Measurements from ENCODE around the gene ITPA. TPM values are rescaled to one million over a fixed set of nuclear protein-coding genes. Genes with fewer than 3 reads are reported as not detected.

ITPA gene
- total and polyA plus RNA-seq, 2 of the 13 experiments (the other 11 are each of a cell fraction or from before 2014, with no cell fraction given), result 60.1 to 103 TPM

DNA sequence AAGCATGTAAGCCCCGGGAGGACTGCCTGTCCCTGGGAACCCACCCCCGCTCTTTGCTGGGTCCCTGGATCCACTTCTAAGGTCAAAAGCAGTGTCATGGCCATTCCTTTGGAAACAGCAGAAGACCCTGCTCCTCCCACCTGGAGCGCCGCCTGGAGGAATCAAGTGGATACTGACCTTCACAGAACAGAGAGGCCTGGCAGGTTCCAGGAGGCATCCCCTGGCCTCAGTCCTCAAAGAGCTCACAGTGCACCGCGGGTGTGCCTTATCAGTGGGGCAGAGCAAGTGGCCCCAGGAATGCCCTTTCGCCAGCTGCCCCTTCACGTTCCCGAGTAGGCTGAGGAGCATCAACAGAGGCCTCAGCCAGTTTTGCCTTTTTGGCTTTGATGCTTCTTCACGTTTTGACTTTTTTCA, 40.8 kb downstream of the ITPA start (continued):
- TF ChIP-seq EP300 (IDR thresholded peaks at IDR 0.05; ENCODE audit: low read depth in 2 of 2, low read length in 2 of 2) (0 out of 4 replicates have a peak, but pooled peaks have one; percentile 12 to 23), EP300 (CRISPR knock-in tag; IDR thresholded peaks at IDR 0.05; ENCODE audit: borderline replicate concordance) (no peak), HNRNPH1 (optimal IDR thresholded peaks at IDR 0.05; ENCODE audit: low read depth, low read length) (no peak), ZFX (CRISPR knock-in tag; IDR thresholded peaks at IDR 0.05; ENCODE audit: low read depth) (peak; percentile 53; the same call in 1 of the 2 replicates), SAP130 (CRISPR knock-in tag; IDR thresholded peaks at IDR 0.05; ENCODE audit: low read depth) (peak; percentile 57), RCOR2 (CRISPR knock-in tag; IDR thresholded peaks at IDR 0.05) (peak; percentile 49; the same call in 1 of the 2 replicates), ZNF660 (CRISPR knock-in tag; IDR thresholded peaks at IDR 0.05; ENCODE audit: borderline replicate concordance, low read depth) (no peak), ISL2 (CRISPR knock-in tag; IDR thresholded peaks at IDR 0.05) (0 out of 2 replicates have a peak, but pooled peaks have one; percentile 19), ZNF274 (CRISPR knock-in tag; IDR thresholded peaks at IDR 0.05) (peak; percentile 48; the same call in 1 of the 2 replicates), MIER3 (CRISPR knock-in tag; IDR thresholded peaks at IDR 0.05; ENCODE audit: borderline replicate concordance) (peak; percentile 75; the same call in 1 of the 2 replicates), MIXL1 (CRISPR knock-in tag; IDR thresholded peaks at IDR 0.05) (peak; percentile 65; the same call in 1 of the 2 replicates), ATAD3A (CRISPR knock-in tag; IDR thresholded peaks at IDR 0.05) (no peak)
- TF ChIP-seq, protein P1, sequence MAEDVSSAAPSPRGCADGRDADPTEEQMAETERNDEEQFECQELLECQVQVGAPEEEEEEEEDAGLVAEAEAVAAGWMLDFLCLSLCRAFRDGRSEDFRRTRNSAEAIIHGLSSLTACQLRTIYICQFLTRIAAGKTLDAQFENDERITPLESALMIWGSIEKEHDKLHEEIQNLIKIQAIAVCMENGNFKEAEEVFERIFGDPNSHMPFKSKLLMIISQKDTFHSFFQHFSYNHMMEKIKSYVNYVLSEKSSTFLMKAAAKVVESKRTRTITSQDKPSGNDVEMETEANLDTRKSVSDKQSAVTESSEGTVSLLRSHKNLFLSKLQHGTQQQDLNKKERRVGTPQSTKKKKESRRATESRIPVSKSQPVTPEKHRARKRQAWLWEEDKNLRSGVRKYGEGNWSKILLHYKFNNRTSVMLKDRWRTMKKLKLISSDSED (CRISPR knock-in tag; IDR thresholded peaks at IDR 0.05), result 0 out of 2 replicates have a peak, but pooled peaks have one; percentile 19
- TF ChIP-seq, protein P2, sequence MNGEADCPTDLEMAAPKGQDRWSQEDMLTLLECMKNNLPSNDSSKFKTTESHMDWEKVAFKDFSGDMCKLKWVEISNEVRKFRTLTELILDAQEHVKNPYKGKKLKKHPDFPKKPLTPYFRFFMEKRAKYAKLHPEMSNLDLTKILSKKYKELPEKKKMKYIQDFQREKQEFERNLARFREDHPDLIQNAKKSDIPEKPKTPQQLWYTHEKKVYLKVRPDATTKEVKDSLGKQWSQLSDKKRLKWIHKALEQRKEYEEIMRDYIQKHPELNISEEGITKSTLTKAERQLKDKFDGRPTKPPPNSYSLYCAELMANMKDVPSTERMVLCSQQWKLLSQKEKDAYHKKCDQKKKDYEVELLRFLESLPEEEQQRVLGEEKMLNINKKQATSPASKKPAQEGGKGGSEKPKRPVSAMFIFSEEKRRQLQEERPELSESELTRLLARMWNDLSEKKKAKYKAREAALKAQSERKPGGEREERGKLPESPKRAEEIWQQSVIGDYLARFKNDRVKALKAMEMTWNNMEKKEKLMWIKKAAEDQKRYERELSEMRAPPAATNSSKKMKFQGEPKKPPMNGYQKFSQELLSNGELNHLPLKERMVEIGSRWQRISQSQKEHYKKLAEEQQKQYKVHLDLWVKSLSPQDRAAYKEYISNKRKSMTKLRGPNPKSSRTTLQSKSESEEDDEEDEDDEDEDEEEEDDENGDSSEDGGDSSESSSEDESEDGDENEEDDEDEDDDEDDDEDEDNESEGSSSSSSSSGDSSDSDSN (CRISPR knock-in tag; IDR thresholded peaks at IDR 0.05), result peak; percentile 20; the same call in 1 of the 2 replicates
- TF ChIP-seq, protein P3, sequence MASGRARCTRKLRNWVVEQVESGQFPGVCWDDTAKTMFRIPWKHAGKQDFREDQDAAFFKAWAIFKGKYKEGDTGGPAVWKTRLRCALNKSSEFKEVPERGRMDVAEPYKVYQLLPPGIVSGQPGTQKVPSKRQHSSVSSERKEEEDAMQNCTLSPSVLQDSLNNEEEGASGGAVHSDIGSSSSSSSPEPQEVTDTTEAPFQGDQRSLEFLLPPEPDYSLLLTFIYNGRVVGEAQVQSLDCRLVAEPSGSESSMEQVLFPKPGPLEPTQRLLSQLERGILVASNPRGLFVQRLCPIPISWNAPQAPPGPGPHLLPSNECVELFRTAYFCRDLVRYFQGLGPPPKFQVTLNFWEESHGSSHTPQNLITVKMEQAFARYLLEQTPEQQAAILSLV (CRISPR knock-in tag; IDR thresholded peaks at IDR 0.05; ENCODE audit: borderline replicate concordance), result peak; percentile 47; the same call in 1 of the 2 replicates
- TF ChIP-seq, protein P4, sequence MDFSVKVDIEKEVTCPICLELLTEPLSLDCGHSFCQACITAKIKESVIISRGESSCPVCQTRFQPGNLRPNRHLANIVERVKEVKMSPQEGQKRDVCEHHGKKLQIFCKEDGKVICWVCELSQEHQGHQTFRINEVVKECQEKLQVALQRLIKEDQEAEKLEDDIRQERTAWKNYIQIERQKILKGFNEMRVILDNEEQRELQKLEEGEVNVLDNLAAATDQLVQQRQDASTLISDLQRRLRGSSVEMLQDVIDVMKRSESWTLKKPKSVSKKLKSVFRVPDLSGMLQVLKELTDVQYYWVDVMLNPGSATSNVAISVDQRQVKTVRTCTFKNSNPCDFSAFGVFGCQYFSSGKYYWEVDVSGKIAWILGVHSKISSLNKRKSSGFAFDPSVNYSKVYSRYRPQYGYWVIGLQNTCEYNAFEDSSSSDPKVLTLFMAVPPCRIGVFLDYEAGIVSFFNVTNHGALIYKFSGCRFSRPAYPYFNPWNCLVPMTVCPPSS (IDR thresholded peaks at IDR 0.05), result no peak
- TF ChIP-seq, protein P5, sequence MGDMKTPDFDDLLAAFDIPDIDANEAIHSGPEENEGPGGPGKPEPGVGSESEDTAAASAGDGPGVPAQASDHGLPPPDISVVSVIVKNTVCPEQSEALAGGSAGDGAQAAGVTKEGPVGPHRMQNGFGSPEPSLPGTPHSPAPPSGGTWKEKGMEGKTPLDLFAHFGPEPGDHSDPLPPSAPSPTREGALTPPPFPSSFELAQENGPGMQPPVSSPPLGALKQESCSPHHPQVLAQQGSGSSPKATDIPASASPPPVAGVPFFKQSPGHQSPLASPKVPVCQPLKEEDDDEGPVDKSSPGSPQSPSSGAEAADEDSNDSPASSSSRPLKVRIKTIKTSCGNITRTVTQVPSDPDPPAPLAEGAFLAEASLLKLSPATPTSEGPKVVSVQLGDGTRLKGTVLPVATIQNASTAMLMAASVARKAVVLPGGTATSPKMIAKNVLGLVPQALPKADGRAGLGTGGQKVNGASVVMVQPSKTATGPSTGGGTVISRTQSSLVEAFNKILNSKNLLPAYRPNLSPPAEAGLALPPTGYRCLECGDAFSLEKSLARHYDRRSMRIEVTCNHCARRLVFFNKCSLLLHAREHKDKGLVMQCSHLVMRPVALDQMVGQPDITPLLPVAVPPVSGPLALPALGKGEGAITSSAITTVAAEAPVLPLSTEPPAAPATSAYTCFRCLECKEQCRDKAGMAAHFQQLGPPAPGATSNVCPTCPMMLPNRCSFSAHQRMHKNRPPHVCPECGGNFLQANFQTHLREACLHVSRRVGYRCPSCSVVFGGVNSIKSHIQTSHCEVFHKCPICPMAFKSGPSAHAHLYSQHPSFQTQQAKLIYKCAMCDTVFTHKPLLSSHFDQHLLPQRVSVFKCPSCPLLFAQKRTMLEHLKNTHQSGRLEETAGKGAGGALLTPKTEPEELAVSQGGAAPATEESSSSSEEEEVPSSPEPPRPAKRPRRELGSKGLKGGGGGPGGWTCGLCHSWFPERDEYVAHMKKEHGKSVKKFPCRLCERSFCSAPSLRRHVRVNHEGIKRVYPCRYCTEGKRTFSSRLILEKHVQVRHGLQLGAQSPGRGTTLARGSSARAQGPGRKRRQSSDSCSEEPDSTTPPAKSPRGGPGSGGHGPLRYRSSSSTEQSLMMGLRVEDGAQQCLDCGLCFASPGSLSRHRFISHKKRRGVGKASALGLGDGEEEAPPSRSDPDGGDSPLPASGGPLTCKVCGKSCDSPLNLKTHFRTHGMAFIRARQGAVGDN (CRISPR knock-in tag; IDR thresholded peaks at IDR 0.05), result peak; percentile 78
- TF ChIP-seq, protein P6, sequence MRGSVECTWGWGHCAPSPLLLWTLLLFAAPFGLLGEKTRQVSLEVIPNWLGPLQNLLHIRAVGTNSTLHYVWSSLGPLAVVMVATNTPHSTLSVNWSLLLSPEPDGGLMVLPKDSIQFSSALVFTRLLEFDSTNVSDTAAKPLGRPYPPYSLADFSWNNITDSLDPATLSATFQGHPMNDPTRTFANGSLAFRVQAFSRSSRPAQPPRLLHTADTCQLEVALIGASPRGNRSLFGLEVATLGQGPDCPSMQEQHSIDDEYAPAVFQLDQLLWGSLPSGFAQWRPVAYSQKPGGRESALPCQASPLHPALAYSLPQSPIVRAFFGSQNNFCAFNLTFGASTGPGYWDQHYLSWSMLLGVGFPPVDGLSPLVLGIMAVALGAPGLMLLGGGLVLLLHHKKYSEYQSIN (CRISPR knock-in tag; IDR thresholded peaks at IDR 0.05; ENCODE audit: borderline replicate concordance), result no peak

Measured in HepG2 (cell line).